Measurements from ENCODE around the gene SARDH.

- TF ChIP-seq CTCF (IDR thresholded peaks at IDR 0.05): no peak
- no peak for TF ChIP-seq POLR2A (IDR thresholded peaks at IDR 0.05)
Measured at GRCh38 chr9:133716564-133717112, 21.5 kb downstream of the SARDH start.

All from esophagus squamous epithelium (tissue), 4 donors.